HepG2 (cell line): Measurements from ENCODE around the gene BRAP. TPM values are rescaled to one million over a fixed set of nuclear protein-coding genes. Genes with fewer than 3 reads are reported as not detected.

Experiments used
- ARNT2 ChIP-seq: sonication (generic); formaldehyde crosslinking; IDR thresholded peaks from 2 replicates; pipeline ENCODE4 v1.8.0; 2022; ENCODE audit warnings: mild to moderate bottlenecking, low read depth, missing genetic modification reagents, moderate library complexity
- BRD4 ChIP-seq: sonication (generic); formaldehyde crosslinking; IDR thresholded peaks from 2 replicates; pipeline ENCODE4 v1.4.0; 2020; ENCODE audit warnings: missing genetic modification reagents
- BRF2 ChIP-seq: sonication (generic); formaldehyde crosslinking; IDR thresholded peaks from 2 replicates; pipeline ENCODE4 v1.8.1; 2022; ENCODE audit warnings: mild to moderate bottlenecking, missing genetic modification reagents
- CTCF ChIP-seq: sonication (generic); formaldehyde crosslinking; IDR thresholded peaks from 2 replicates; pipeline ENCODE4 v1.5.0; 2020; ENCODE audit warnings: mild to moderate bottlenecking, missing genetic modification reagents, moderate library complexity
- EEA1 ChIP-seq: sonication (generic); formaldehyde crosslinking; IDR thresholded peaks from 2 replicates; pipeline ENCODE4 v1.5.1; 2020; ENCODE audit warnings: mild to moderate bottlenecking, missing genetic modification reagents, borderline replicate concordance
- GPN1 ChIP-seq: sonication (generic); formaldehyde crosslinking; IDR thresholded peaks from 2 replicates; pipeline ENCODE4 v1.5.1; 2020; ENCODE audit warnings: missing genetic modification reagents, borderline replicate concordance
- HDAC6 ChIP-seq: fragments of 200-600 bp; sonication (generic); IDR thresholded peaks from 2 replicates; pipeline ENCODE4 v1.7.0; 2017; ENCODE audit warnings: mild to moderate bottlenecking, antibody characterized with exemption, low read length, low read depth
- HNRNPLL ChIP-seq: fragments of 200-400 bp; formaldehyde crosslinking; IDR thresholded peaks from 2 replicates; pipeline ENCODE4 v1.6.1; 2017; ENCODE audit warnings: mild to moderate bottlenecking, low read depth, low read length; ENCODE audit not compliant: poor library complexity, severe bottlenecking
- JUN ChIP-seq: sonication (generic); formaldehyde crosslinking; IDR thresholded peaks from 2 replicates; pipeline ENCODE4 v1.4.0; 2020; ENCODE audit warnings: mild to moderate bottlenecking, missing genetic modification reagents
- ZBTB49 ChIP-seq: sonication (generic); formaldehyde crosslinking; IDR thresholded peaks from 2 replicates; pipeline ENCODE4 v1.4.0; 2020; ENCODE audit warnings: missing genetic modification reagents, borderline replicate concordance
- ZNF160 ChIP-seq: sonication (generic); formaldehyde crosslinking; IDR thresholded peaks from 2 replicates; pipeline ENCODE4 v1.8.0; 2022; ENCODE audit warnings: mild to moderate bottlenecking, inconsistent platforms, missing genetic modification reagents
- ZNF337 ChIP-seq: sonication (generic); formaldehyde crosslinking; IDR thresholded peaks from 2 replicates; pipeline ENCODE4 v1.5.1; 2020; ENCODE audit warnings: missing genetic modification reagents, low read depth, mild to moderate bottlenecking, borderline replicate concordance
- ZNF468 ChIP-seq: sonication (generic); formaldehyde crosslinking; IDR thresholded peaks from 2 replicates; pipeline ENCODE4 v1.8.0; 2022; ENCODE audit warnings: mild to moderate bottlenecking, moderate library complexity, missing genetic modification reagents
- ZNF607 ChIP-seq: sonication (generic); formaldehyde crosslinking; IDR thresholded peaks from 2 replicates; pipeline ENCODE4 v1.5.1; 2020; ENCODE audit warnings: missing genetic modification reagents, mild to moderate bottlenecking, borderline replicate concordance
- ZNF841 ChIP-seq: sonication (generic); formaldehyde crosslinking; IDR thresholded peaks from 2 replicates; pipeline ENCODE4 v1.8.1; 2023; ENCODE audit warnings: missing genetic modification reagents, borderline replicate concordance
- ZSCAN29 ChIP-seq: sonication (generic); formaldehyde crosslinking; conservative IDR thresholded peaks from 2 replicates; pipeline ENCODE4 v1.4.0; 2020; ENCODE audit warnings: mild to moderate bottlenecking, missing genetic modification reagents
- polyA plus RNA-seq, 8 experiments: library from polyadenylated mRNA; depleted of rRNA in 3 of 8; stranded (reverse) in 7 of 8; unstranded in 1 of 8; fragments of >200 nt; fragmentation: Illumina TruSeq in 4 of 8; extraction: Trizol in 4 of 8; gene quantifications; 2 replicates each; pipeline versions ENCODE4 v1.2.1 to v1.2.3, GENCODE V29; 2011 to 2016; ENCODE audit warnings: low read depth in 4 of 8, missing spikeins in 1 of 8, mixed read lengths in 1 of 8; ENCODE audit not compliant: insufficient read depth in 1 of 8
- total RNA-seq, 5 experiments: library from RNA; depleted of rRNA; stranded (reverse); fragments of >200 nt; fragmentation: Illumina TruSeq; extraction: Trizol; gene quantifications; 2 replicates each; pipeline ENCODE4 v1.2.3, GENCODE V29; 2016; ENCODE audit warnings: low read depth in 1 of 5
- TF ChIP-seq, protein P1 (sequence below): IDR thresholded peaks from 2 replicates; pipeline ENCODE4 v1.6.1; 2016; ENCODE audit warnings: low read depth, control low read depth
- TF ChIP-seq, protein P2 (sequence below): sonication (generic); formaldehyde crosslinking; IDR thresholded peaks from 2 replicates; pipeline ENCODE4 v1.4.0; 2020; ENCODE audit warnings: missing genetic modification reagents; ENCODE audit errors: not compliant biosample characterization
- TF ChIP-seq, protein P3 (sequence below): sonication (generic); formaldehyde crosslinking; IDR thresholded peaks from 2 replicates; pipeline ENCODE4 v1.8.0; 2022; ENCODE audit warnings: mild to moderate bottlenecking, missing genetic modification reagents; ENCODE audit not compliant: insufficient replicate concordance

BRAP gene
- total and polyA plus RNA-seq, 2 of the 13 experiments (the other 11 are each of a cell fraction or from before 2014, with no cell fraction given), result 8.1 to 15.4 TPM

DNA sequence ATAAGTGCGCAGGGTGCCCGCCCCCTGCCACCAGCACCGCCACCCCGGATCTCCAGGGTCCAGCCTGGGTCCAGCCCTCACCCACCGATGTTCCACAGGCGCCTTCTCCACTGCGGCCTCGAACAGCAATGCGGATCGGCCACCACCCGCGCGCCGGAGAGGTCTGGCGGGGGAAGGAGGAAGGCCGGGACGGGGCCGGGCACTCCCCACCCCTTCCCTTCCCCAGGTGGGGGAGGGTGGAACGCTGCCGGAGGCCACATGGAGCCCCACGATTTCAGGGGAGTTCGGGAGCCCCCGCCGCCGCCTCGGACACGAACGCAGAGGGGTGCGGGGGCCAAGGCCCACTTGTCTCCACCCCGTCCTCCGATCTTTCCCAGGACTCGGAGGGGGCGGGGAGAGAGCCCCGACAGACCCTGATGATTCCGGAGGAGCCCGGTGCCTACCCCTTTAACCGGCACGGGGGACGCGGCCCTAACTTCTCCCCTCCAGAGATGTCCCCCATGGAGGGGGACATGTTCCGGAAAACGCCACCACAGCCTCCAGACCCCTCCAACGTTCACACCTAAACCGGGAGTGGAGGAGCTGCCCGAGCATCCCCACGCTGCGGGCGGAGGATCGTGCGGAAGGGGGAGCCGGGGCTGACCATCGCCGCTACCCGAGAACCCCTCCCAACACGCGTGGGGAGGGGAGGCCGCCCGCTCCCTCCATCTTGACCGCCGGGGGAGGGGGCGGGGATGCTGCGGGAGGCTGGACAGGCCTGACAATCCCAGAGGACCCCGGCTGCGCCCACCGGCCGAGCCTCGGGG is 87.7 kb downstream of the BRAP start (continued):
- no peak for TF ChIP-seq BRF2
- TF ChIP-seq, protein P1, sequence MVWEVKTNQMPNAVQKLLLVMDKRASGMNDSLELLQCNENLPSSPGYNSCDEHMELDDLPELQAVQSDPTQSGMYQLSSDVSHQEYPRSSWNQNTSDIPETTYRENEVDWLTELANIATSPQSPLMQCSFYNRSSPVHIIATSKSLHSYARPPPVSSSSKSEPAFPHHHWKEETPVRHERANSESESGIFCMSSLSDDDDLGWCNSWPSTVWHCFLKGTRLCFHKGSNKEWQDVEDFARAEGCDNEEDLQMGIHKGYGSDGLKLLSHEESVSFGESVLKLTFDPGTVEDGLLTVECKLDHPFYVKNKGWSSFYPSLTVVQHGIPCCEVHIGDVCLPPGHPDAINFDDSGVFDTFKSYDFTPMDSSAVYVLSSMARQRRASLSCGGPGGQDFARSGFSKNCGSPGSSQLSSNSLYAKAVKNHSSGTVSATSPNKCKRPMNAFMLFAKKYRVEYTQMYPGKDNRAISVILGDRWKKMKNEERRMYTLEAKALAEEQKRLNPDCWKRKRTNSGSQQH (CRISPR knock-in tag), result no peak
- TF ChIP-seq BRD4 (CRISPR knock-in tag), result no peak
- TF ChIP-seq EEA1 (CRISPR knock-in tag), result no peak
- no peak for TF ChIP-seq ZNF337
- no peak for TF ChIP-seq HDAC6
- TF ChIP-seq ZNF468 (CRISPR knock-in tag), result no peak
- TF ChIP-seq, protein P2, sequence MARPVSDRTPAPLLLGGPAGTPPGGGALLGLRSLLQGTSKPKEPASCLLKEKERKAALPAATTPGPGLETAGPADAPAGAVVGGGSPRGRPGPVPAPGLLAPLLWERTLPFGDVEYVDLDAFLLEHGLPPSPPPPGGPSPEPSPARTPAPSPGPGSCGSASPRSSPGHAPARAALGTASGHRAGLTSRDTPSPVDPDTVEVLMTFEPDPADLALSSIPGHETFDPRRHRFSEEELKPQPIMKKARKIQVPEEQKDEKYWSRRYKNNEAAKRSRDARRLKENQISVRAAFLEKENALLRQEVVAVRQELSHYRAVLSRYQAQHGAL (CRISPR knock-in tag), result no peak
- no peak for TF ChIP-seq JUN (CRISPR knock-in tag)
- TF ChIP-seq ZBTB49, result no peak
- TF ChIP-seq CTCF (CRISPR knock-in tag), result no peak
- TF ChIP-seq ZNF160 (CRISPR knock-in tag), result no peak
- TF ChIP-seq, protein P3, sequence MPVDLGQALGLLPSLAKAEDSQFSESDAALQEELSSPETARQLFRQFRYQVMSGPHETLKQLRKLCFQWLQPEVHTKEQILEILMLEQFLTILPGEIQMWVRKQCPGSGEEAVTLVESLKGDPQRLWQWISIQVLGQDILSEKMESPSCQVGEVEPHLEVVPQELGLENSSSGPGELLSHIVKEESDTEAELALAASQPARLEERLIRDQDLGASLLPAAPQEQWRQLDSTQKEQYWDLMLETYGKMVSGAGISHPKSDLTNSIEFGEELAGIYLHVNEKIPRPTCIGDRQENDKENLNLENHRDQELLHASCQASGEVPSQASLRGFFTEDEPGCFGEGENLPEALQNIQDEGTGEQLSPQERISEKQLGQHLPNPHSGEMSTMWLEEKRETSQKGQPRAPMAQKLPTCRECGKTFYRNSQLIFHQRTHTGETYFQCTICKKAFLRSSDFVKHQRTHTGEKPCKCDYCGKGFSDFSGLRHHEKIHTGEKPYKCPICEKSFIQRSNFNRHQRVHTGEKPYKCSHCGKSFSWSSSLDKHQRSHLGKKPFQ (CRISPR knock-in tag), result no peak
- no peak for TF ChIP-seq ZNF607 (CRISPR knock-in tag)
- TF ChIP-seq ZNF841 (CRISPR knock-in tag), result no peak
- TF ChIP-seq ARNT2, result no peak; the same call in 1 of the 2 replicates
- TF ChIP-seq HNRNPLL, result peak; percentile 83
- TF ChIP-seq ZSCAN29 (CRISPR knock-in tag), result no peak
- no peak for TF ChIP-seq GPN1 (CRISPR knock-in tag)
